Gastrocnemius medialis (tissue), 4 donors: ENCODE measurements around the gene SHC4.

Experiments used
- POLR2A ChIP-seq, 2 donors: fragments of 450-650 bp; IDR thresholded peaks; one replicate each; pipeline ENCODE4 v1.6.1; 2017; ENCODE audit warnings: antibody characterized with exemption in 2 of 2, mild to moderate bottlenecking in 2 of 2, moderate library complexity in 2 of 2
- TF ChIP-seq, protein P1 (sequence below), 5 experiments: fragments of 450-650 bp in 3 of 5; fragments of 200-600 bp in 2 of 5; sonication (generic) in 2 of 5; IDR thresholded peaks in 4 of 5; conservative IDR thresholded peaks in 1 of 5; 1 replicate in 4 of 5; 2 replicates in 1 of 5; pipeline ENCODE4 v1.5.1; 2016 to 2019; ENCODE audit warnings: antibody characterized with exemption in 5 of 5, mild to moderate bottlenecking in 3 of 5, moderate library complexity in 3 of 5

GRCh38 chr15:48781017-48781416 is 182.7 kb downstream of the SHC4 start:
- TF ChIP-seq POLR2A (IDR thresholded peaks at IDR 0.05): no peak
- TF ChIP-seq, protein P1, sequence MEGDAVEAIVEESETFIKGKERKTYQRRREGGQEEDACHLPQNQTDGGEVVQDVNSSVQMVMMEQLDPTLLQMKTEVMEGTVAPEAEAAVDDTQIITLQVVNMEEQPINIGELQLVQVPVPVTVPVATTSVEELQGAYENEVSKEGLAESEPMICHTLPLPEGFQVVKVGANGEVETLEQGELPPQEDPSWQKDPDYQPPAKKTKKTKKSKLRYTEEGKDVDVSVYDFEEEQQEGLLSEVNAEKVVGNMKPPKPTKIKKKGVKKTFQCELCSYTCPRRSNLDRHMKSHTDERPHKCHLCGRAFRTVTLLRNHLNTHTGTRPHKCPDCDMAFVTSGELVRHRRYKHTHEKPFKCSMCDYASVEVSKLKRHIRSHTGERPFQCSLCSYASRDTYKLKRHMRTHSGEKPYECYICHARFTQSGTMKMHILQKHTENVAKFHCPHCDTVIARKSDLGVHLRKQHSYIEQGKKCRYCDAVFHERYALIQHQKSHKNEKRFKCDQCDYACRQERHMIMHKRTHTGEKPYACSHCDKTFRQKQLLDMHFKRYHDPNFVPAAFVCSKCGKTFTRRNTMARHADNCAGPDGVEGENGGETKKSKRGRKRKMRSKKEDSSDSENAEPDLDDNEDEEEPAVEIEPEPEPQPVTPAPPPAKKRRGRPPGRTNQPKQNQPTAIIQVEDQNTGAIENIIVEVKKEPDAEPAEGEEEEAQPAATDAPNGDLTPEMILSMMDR (IDR thresholded peaks at IDR 0.05 in 4 of 5, conservative IDR thresholded peaks at IDR 0.05 in 1 of 5): no peak
